A549 (cell line): ENCODE results near the gene TRMT11. TPM values are rescaled to one million over a fixed set of nuclear protein-coding genes. Genes with fewer than 3 reads are reported as not detected.

Experiments
- ATAC-seq, 2 experiments: fragments of 200-7000 bp in 1 of 2; fragments of >200 bp in 1 of 2; cut with Nextera tagmentation in 1 of 2; cut with Tn5 transposase in 1 of 2; 3 replicates each; pipeline versions ENCODE4 v1.8.0 to v1.9.1; 2018 to 2020; ENCODE audit warnings: mild to moderate bottlenecking in 1 of 2, moderate library complexity in 1 of 2
- CTCF ChIA-PET: fragments of 300-600 bp; sonication (Branson Sonifier 250); formaldehyde crosslinking; extraction: SDS; loops from one replicate; lab custom pipeline; 2021; ENCODE audit warnings: antibody characterized with exemption, inconsistent platforms; lab: Yijun Ruan, JAX
- POLR2A ChIA-PET: fragments of 350-600 bp; formaldehyde crosslinking; extraction: SDS; loops from one replicate; lab custom pipeline; 2021; ENCODE audit warnings: antibody characterized with exemption, inconsistent platforms; lab: Yijun Ruan, JAX
- DNase-seq, 2 experiments: peaks; one replicate each; pipeline versions ENCODE4 v3.0.0 to v3.0.0-alpha.2; 2011 to 2016; ENCODE audit warnings: low read depth in 1 of 2, low spot score in 1 of 2
- FAIRE-seq: peaks from 2 replicates; lab custom pipeline; 2011; peaks lifted over from hg19 to GRCh38; lab: Jason Lieb, UNC
- H3K27ac ChIP-seq, 2 experiments: fragments of >200 bp; sonication (Bioruptor Twin); formaldehyde crosslinking; 3 replicates each; pipeline ENCODE4 v1.5.1; 2016 to 2017
- H3K4me1 ChIP-seq: fragments of >200 bp; sonication (Bioruptor Twin); formaldehyde crosslinking; 3 replicates; pipeline ENCODE4 v1.6.1; 2016
- H3K4me2 ChIP-seq: fragments of >200 bp; sonication (Bioruptor Twin); formaldehyde crosslinking; 3 replicates; pipeline ENCODE4 v1.6.1; 2016
- H3K4me3 ChIP-seq: fragments of >200 bp; sonication (Bioruptor Twin); formaldehyde crosslinking; 3 replicates; pipeline ENCODE4 v1.5.1; 2016
- H3K9me3 ChIP-seq: fragments of >200 bp; sonication (Bioruptor Twin); formaldehyde crosslinking; 3 replicates; pipeline ENCODE4 v1.6.1; 2016
- CBX2 ChIP-seq: fragments of 200-600 bp; sonication (generic); IDR thresholded peaks from 2 replicates; pipeline ENCODE4 v1.6.1; 2016; ENCODE audit warnings: low read depth, mild to moderate bottlenecking, borderline replicate concordance
- CEBPB ChIP-seq, 2 experiments: fragments of >200 bp in 1 of 2; sonication (Bioruptor Twin) in 1 of 2; formaldehyde crosslinking in 1 of 2; IDR thresholded peaks; 2 replicates each; pipeline ENCODE4 v1.6.1; 2012 to 2016
- CHD2 ChIP-seq: fragments of 150-350 bp; IDR thresholded peaks from 2 replicates; pipeline ENCODE4 v1.6.1; 2014; ENCODE audit warnings: low read length; ENCODE audit not compliant: partially characterized antibody
- EHF ChIP-seq: fragments of 250-450 bp; sonication (Bioruptor Pico); IDR thresholded peaks from 2 replicates; pipeline ENCODE4 v1.5.0; 2020; ENCODE audit warnings: mild to moderate bottlenecking
- EHMT2 ChIP-seq: fragments of 200-600 bp; sonication (generic); IDR thresholded peaks from 2 replicates; pipeline ENCODE4 v1.6.1; 2016; ENCODE audit warnings: antibody characterized with exemption, low read depth, mild to moderate bottlenecking, moderate library complexity
- EP300 ChIP-seq, 2 experiments: fragments of >200 bp; sonication (Bioruptor Twin); formaldehyde crosslinking; IDR thresholded peaks; 2 replicates in 1 of 2; 3 replicates in 1 of 2; pipeline ENCODE4 v1.6.1; 2016 to 2017
- ESRRA ChIP-seq: fragments of 150-350 bp; IDR thresholded peaks from 2 replicates; pipeline ENCODE4 v1.6.1; 2014; ENCODE audit warnings: mild to moderate bottlenecking, low read length, borderline replicate concordance
- FOSB ChIP-seq: fragments of 250-450 bp; sonication (Bioruptor Pico); IDR thresholded peaks from 2 replicates; pipeline ENCODE4 v1.5.0; 2020; ENCODE audit warnings: mild to moderate bottlenecking, moderate library complexity
- GATA3 ChIP-seq: IDR thresholded peaks from 2 replicates; pipeline ENCODE4 v1.6.1; 2012; ENCODE audit warnings: borderline replicate concordance
- HOXB13 ChIP-seq: fragments of 250-450 bp; sonication (Bioruptor Pico); IDR thresholded peaks from 2 replicates; pipeline ENCODE4 v1.5.0; 2020; ENCODE audit warnings: low read depth, mild to moderate bottlenecking, moderate library complexity
- JUN ChIP-seq, 2 experiments: fragments of >200 bp; sonication (Bioruptor Twin); formaldehyde crosslinking; IDR thresholded peaks; 2 replicates in 1 of 2; 3 replicates in 1 of 2; pipeline ENCODE4 v1.6.1; 2016 to 2017
- MAFK ChIP-seq: fragments of 450-650 bp; IDR thresholded peaks from 2 replicates; pipeline ENCODE4 v1.6.1; 2014; ENCODE audit not compliant: partially characterized antibody
- MAZ ChIP-seq: fragments of 150-350 bp; IDR thresholded peaks from 2 replicates; pipeline ENCODE4 v1.6.1; 2014; ENCODE audit warnings: antibody characterized with exemption, low read depth, low read length, borderline replicate concordance
- NPAS2 ChIP-seq: fragments of 250-450 bp; sonication (Bioruptor Pico); IDR thresholded peaks from 2 replicates; pipeline ENCODE4 v1.8.0; 2022; ENCODE audit warnings: mild to moderate bottlenecking, moderate library complexity, borderline replicate concordance
- RFX5 ChIP-seq: fragments of 450-650 bp; IDR thresholded peaks from 2 replicates; pipeline ENCODE4 v1.7.1; 2014; ENCODE audit warnings: antibody characterized with exemption, mild to moderate bottlenecking, moderate library complexity
- RNF2 ChIP-seq: fragments of 200-600 bp; sonication (generic); IDR thresholded peaks from 2 replicates; pipeline ENCODE4 v1.6.1; 2016; ENCODE audit warnings: low read depth, mild to moderate bottlenecking, antibody characterized with exemption, moderate library complexity, borderline replicate concordance
- SMC3 ChIP-seq: fragments of >200 bp; sonication (Bioruptor Twin); formaldehyde crosslinking; IDR thresholded peaks from 3 replicates; pipeline ENCODE4 v1.6.1; 2018; ENCODE audit warnings: inconsistent platforms
- SREBF2 ChIP-seq: fragments of 450-650 bp; IDR thresholded peaks from 2 replicates; pipeline ENCODE4 v1.6.1; 2014; ENCODE audit warnings: mild to moderate bottlenecking, moderate library complexity
- TP53 ChIP-seq: fragments of 250-450 bp; sonication (Bioruptor Pico); IDR thresholded peaks from 2 replicates; pipeline ENCODE4 v1.5.0; 2021; ENCODE audit warnings: mild to moderate bottlenecking, moderate library complexity
- ZC3H11A ChIP-seq: fragments of 450-650 bp; IDR thresholded peaks from 2 replicates; pipeline ENCODE4 v1.6.1; 2014; ENCODE audit warnings: antibody characterized with exemption, mild to moderate bottlenecking
- ZFP36 ChIP-seq: fragments of 450-650 bp; IDR thresholded peaks from 2 replicates; pipeline ENCODE4 v1.6.1; 2014; ENCODE audit warnings: borderline replicate concordance; ENCODE audit not compliant: partially characterized antibody
- ZSCAN20 ChIP-seq: fragments of 250-450 bp; sonication (Bioruptor Pico); IDR thresholded peaks from 2 replicates; pipeline ENCODE4 v1.8.0; 2022; ENCODE audit warnings: mild to moderate bottlenecking, moderate library complexity
- WGBS: methylation state at CpG from one replicate; pipeline ENCODE4 v1.1.6; 2017; ENCODE audit errors: missing lambda C conversion rate; 5-methylcytosine and 5-hydroxymethylcytosine counted together
- polyA plus RNA-seq, 4 experiments: library from polyadenylated mRNA; depleted of rRNA in 3 of 4; stranded (reverse); fragments of >200 nt; fragmentation: RNase III in 1 of 4; extraction: RNeasy Plus Mini Kit Qiagen cat#74134 plus additional on column Dnase treatment in 1 of 4; gene quantifications; 2 replicates in 3 of 4; 3 replicates in 1 of 4; pipeline ENCODE4 v1.2.3, GENCODE V29; 2011 to 2017
- TF ChIP-seq, protein P1 (sequence below): IDR thresholded peaks from 2 replicates; pipeline ENCODE4 v1.6.1; 2012
- TF ChIP-seq, protein P2 (sequence below): IDR thresholded peaks from 2 replicates; pipeline ENCODE4 v1.6.1; 2012; ENCODE audit warnings: low read depth, borderline replicate concordance
- TF ChIP-seq, protein P3 (sequence below): fragments of >200 bp; sonication (Bioruptor Twin); formaldehyde crosslinking; IDR thresholded peaks from 2 replicates; pipeline ENCODE4 v1.6.1; 2016
- TF ChIP-seq, protein P4 (sequence below): fragments of 450-650 bp; IDR thresholded peaks from 2 replicates; pipeline ENCODE4 v1.6.1; 2014; ENCODE audit warnings: antibody characterized with exemption
- TF ChIP-seq, protein P5 (sequence below): fragments of >200 bp; sonication (Bioruptor Twin); formaldehyde crosslinking; IDR thresholded peaks from 3 replicates; pipeline ENCODE4 v1.6.1; 2016

Gene TRMT11
- polyA plus RNA-seq, 2 of the 4 experiments (the other 2 are of a cell fraction), result 17.4 to 44.1 TPM

DNA sequence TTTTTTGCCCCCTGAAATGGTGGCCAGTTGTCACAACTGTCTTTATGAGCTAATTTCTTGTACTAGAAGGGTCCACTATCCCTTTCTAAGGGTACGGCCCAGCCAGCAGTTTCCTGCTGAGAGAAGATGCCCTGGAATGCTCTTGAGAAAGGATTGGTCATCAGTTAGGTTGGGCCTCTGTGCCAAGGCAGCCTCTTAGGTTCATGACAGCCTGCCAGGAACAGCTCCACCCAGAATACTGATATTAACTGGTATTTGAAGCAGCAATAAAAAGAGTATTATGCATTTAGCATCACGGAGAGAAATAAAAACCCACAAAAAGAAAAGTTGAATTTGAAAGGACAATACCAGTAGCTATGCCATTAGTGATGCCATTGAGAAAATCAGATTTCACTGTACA, 38.7 kb upstream of the TRMT11 start:
- peak overlapping the region; percentile 93 to 98 for H3K27ac ChIP-seq
- peak; percentile 30; the same call in 1 of the 2 replicates for TF ChIP-seq EHF (CRISPR knock-in tag)
- no peak for TF ChIP-seq EP300 (IDR thresholded peaks at IDR 0.05)
- TF ChIP-seq GATA3, result peak; percentile 53; the same call in 1 of the 2 replicates
- TF ChIP-seq, protein P1, sequence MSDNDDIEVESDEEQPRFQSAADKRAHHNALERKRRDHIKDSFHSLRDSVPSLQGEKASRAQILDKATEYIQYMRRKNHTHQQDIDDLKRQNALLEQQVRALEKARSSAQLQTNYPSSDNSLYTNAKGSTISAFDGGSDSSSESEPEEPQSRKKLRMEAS, result peak; percentile 53
- peak in 1 of 2 experiments; percentile 55; a peak in 2 of 5 replicates for TF ChIP-seq JUN (IDR thresholded peaks at IDR 0.05)
- TF ChIP-seq, protein P2, sequence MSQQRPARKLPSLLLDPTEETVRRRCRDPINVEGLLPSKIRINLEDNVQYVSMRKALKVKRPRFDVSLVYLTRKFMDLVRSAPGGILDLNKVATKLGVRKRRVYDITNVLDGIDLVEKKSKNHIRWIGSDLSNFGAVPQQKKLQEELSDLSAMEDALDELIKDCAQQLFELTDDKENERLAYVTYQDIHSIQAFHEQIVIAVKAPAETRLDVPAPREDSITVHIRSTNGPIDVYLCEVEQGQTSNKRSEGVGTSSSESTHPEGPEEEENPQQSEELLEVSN, result no peak
- peak; percentile 15; the same call in 1 of the 2 replicates for TF ChIP-seq ZSCAN20 (CRISPR knock-in tag)
- TF ChIP-seq TP53 (CRISPR knock-in tag), result no peak
- no peak for TF ChIP-seq ZC3H11A
- TF ChIP-seq RFX5, result no peak
- no peak for TF ChIP-seq ESRRA
- TF ChIP-seq CEBPB (IDR thresholded peaks at IDR 0.05), result peak in 1 of 2 experiments; percentile 56; a peak in 1 of 4 replicates
- no peaks in the 10 kb centered on the region for H3K9me3 ChIP-seq
- FAIRE-seq (no peak), DNase-seq (peak in 1 of 2 experiments; percentile 85), ATAC-seq (peak in 1 of 2 experiments; percentile 54; a peak in 3 of 6 replicates)
- CTCF ChIA-PET, result interaction anchor here (0.8 to 5.8 kb wide), 13 partner anchors 8 to 634 kb away, joined by 3 to 43 read pairs (median 4); partner anchors contain the start of gene HINT3
- POLR2A ChIA-PET, result interaction anchor here (1.0 to 3.0 kb wide), 4 partner anchors 29 to 158 kb away, joined by 4 to 20 read pairs (median 7); partner anchors contain the start of genes NCOA7 and TRMT11
- 5% methylated on average over 2 of the region's 2 CpGs for WGBS
- H3K4me3 ChIP-seq, result no peak overlapping the region
- H3K4me2 ChIP-seq, result peak overlapping the region; percentile 68
- H3K4me1 ChIP-seq, result peaks cover 89% of the 10 kb centered on the region

DNA sequence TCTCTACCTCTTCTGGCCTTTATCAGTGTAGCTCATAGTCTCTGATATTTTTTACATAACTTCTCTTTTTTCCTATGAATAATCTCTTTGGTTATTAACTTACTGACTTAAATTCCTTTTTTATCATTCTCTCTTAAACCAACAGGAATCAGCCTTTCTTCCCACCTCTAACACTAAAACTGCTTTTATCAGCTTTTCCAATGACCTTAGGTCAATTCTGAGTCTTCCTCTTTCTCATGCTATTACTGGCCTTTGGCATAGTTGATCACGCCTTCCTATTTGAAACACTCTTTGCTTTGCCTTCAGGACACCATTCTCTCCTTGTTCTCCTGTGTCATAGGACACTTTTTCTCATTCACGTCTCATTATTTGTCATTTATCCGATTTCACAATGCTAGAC, 37.9 kb upstream of the TRMT11 start:
- TF ChIP-seq MAFK (peak; percentile 30), SREBF2 (no peak), SMC3 (no peak), CEBPB (IDR thresholded peaks at IDR 0.05) (peak in 1 of 2 experiments; percentile 46; a peak in 1 of 4 replicates), EHMT2 (no peak), MAZ (no peak), NPAS2 (CRISPR knock-in tag) (no peak)
- TF ChIP-seq, protein P3, sequence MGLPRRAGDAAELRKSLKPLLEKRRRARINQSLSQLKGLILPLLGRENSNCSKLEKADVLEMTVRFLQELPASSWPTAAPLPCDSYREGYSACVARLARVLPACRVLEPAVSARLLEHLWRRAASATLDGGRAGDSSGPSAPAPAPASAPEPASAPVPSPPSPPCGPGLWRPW, result no peak
- TF ChIP-seq, protein P2, result no peak
- TF ChIP-seq, protein P1, result 0 out of 2 replicates have a peak, but pooled peaks have one; percentile 12
- TF ChIP-seq, all 56 proteins: peak for 3
- peaks cover 84% of the 10 kb centered on the region for H3K4me1 ChIP-seq
- CTCF ChIA-PET, result interaction anchor here (0.8 to 5.8 kb wide), 9 partner anchors 7 to 90 kb away, joined by 3 to 43 read pairs (median 4); partner anchors contain the start of gene HINT3
- peak overlapping the region; percentile 68 for H3K4me2 ChIP-seq
- FAIRE-seq, result no peak
- H3K9me3 ChIP-seq, result no peaks in the 10 kb centered on the region
- H3K27ac ChIP-seq, result peak overlapping the region; percentile 93 to 98
- DNase-seq, result no peak
- POLR2A ChIA-PET, result interaction anchor here (1.4 to 3.0 kb wide), 2 partner anchors 29 to 159 kb away, joined by 9 to 20 read pairs; partner anchors contain the start of gene NCOA7
- no peak overlapping the region for H3K4me3 ChIP-seq
- 43% methylated on average over 3 of the region's 3 CpGs for WGBS
- ATAC-seq, result no peak

DNA sequence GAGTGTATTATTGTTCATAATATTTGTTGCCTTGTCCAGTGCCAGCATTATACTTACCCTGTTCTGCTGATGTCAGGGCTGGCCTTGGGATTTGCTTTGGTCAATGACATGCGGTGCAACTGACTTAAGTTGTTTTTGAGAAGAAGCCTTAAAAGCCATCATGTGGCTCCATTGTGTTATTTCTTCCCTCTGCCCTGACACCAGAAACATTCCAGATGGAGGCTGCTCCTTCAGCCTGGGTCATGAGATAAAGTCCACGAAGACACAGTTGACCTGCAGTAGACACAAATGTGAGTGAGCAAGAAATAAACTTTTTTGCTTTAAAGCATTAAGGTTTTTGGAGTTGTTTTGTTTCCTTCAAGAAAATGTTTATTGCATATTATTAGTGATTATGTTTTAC, 37.3 kb upstream of the TRMT11 start:
- POLR2A ChIA-PET, result no interaction called here
- ATAC-seq, result no peak
- Histone ChIP-seq H3K27ac (peak overlapping the region; percentile 93 to 98), H3K4me1 (peaks cover 78% of the 10 kb centered on the region), H3K4me2 (peak overlapping the region; percentile 68), H3K4me3 (no peak overlapping the region), H3K9me3 (no peaks in the 10 kb centered on the region)
- DNase-seq, result no peak
- WGBS, result 92% methylated on average over 2 of the region's 2 CpGs
- CTCF ChIA-PET, result interaction anchor here (1.6 to 1.9 kb wide), 2 partner anchors 9 to 49 kb away, joined by 4 to 5 read pairs; no protein-coding TSS in a partner anchor
- TF ChIP-seq, protein P1, result no peak
- no peak for TF ChIP-seq HOXB13 (CRISPR knock-in tag)
- TF ChIP-seq, protein P4, sequence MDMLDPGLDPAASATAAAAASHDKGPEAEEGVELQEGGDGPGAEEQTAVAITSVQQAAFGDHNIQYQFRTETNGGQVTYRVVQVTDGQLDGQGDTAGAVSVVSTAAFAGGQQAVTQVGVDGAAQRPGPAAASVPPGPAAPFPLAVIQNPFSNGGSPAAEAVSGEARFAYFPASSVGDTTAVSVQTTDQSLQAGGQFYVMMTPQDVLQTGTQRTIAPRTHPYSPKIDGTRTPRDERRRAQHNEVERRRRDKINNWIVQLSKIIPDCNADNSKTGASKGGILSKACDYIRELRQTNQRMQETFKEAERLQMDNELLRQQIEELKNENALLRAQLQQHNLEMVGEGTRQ, result no peak
- TF ChIP-seq CBX2, result no peak
- no peak for TF ChIP-seq CHD2
- no peak for TF ChIP-seq RFX5
- TF ChIP-seq EHMT2, result no peak
- no peak for TF ChIP-seq ZFP36
- TF ChIP-seq, protein P5, sequence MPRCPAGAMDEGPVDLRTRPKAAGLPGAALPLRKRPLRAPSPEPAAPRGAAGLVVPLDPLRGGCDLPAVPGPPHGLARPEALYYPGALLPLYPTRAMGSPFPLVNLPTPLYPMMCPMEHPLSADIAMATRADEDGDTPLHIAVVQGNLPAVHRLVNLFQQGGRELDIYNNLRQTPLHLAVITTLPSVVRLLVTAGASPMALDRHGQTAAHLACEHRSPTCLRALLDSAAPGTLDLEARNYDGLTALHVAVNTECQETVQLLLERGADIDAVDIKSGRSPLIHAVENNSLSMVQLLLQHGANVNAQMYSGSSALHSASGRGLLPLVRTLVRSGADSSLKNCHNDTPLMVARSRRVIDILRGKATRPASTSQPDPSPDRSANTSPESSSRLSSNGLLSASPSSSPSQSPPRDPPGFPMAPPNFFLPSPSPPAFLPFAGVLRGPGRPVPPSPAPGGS, result no peak
- TF ChIP-seq JUN (IDR thresholded peaks at IDR 0.05), result no peak
- no peak for TF ChIP-seq RNF2
- no peak for TF ChIP-seq TP53 (CRISPR knock-in tag)
- no peak for TF ChIP-seq EHF (CRISPR knock-in tag)
- no peak for TF ChIP-seq FOSB
- TF ChIP-seq MAFK, result no peak
- no peak for TF ChIP-seq GATA3
- no peak for FAIRE-seq
